ENCODE measurements around the gene ZNF208.
"Not testable (repeated sequence)": the region's sequence is repeated elsewhere in the genome, so short reads cannot be mapped to it uniquely, and the experiment has no call there.

The ZNF208 gene

GRCh38 chr19:21884786-21885185 is 126.0 kb downstream of the ZNF208 start:
- not testable (repeated sequence) for DNase-seq (ENCODE audit: low read depth)

GRCh38 chr19:21883516-21883915 is 127.2 kb downstream of the ZNF208 start:
- no peak for DNase-seq (ENCODE audit: low read depth)
